ENCODE results near the gene F11R. TPM values are rescaled to one million over a fixed set of nuclear protein-coding genes. Genes with fewer than 3 reads are reported as not detected.
"Not testable (repeated sequence)": the region's sequence is repeated elsewhere in the genome, so short reads cannot be mapped to it uniquely, and the experiment has no call there.

F11R gene
- total RNA-seq, 2 experiments from 2014 or later = 13.7 to 18.4 TPM

GRCh38 chr1:161021970-161022353 is 1.0 kb upstream of the F11R start:
- no peak overlapping the region for H3K27ac Mint-ChIP-seq
- POLR2A ChIA-PET = interaction anchor here (0.6 to 3.2 kb wide), 7 partner anchors 9 to 106 kb away, joined by 3 to 28 read pairs (median 6); partner anchors contain the start of genes ARHGAP30, TSTD1 and USF1
- H3K9me3 Mint-ChIP-seq (ENCODE audit: insufficient read depth) = no peaks in the 10 kb centered on the region
- DNase-seq (no peak), ATAC-seq (no peak)
- peaks cover 1% of the 10 kb centered on the region for H3K36me3 Mint-ChIP-seq (ENCODE audit: low read depth)
- CTCF ChIA-PET = interaction anchor here (0.8 to 2.5 kb wide), 6 partner anchors 12 to 75 kb away, joined by 4 to 22 read pairs (median 8); partner anchors contain the start of genes TSTD1 and USF1
- peak overlapping the region; percentile 87 for H3K4me3 Mint-ChIP-seq
- H3K27me3 Mint-ChIP-seq (ENCODE audit: low read depth) = peaks cover 2% of the 10 kb centered on the region
- H3K4me1 Mint-ChIP-seq (ENCODE audit: low read depth) = peaks cover 42% of the 10 kb centered on the region

DNA sequence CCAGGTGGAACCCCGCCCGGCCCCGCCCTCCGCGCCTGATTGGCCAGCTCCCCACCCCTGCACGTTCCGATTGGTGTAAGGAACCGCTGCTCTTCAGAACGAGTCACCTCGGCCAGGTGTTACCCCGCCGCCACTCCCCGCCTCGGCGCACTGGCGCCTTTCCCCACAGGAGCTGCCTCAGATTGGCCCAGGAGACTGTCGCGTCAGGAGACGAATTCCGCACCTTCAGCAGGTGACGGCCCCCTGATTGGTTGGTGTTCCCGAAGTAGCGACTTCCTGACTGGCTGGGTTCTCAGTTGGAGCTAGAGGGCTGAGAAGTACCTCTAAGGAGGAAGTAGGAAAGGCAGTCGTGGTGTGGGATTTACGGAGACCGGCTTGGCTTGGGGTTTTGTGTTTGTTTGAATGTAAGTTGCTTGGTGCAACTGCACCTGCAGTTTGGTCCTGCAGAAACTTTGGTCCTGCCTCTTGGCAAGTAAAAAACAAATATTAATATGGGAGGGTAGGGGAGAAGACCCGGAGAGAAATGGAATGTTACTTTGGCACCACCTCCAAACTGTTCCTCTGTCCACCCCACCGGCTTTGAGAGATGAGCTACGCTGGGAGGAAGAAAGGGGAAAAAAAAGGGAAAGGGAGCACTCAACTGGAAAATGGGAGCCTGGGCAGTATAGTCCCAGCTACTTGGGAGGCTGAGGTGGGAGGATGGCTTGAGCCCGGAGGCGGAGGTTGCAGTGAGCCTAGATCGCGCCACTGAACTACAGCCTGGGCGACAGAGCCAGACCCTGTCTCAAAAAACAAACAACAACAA is 415 bp upstream of the F11R start:
- H3K27me3 Mint-ChIP-seq (ENCODE audit: low read depth) = peaks cover 2% of the 10 kb centered on the region
- no peaks in the 10 kb centered on the region for H3K9me3 Mint-ChIP-seq (ENCODE audit: insufficient read depth)
- no peaks in the 10 kb centered on the region for H3K36me3 Mint-ChIP-seq (ENCODE audit: low read depth)
- peak; percentile 90 for DNase-seq
- peaks cover 43% of the 10 kb centered on the region for H3K4me1 Mint-ChIP-seq (ENCODE audit: low read depth)
- H3K4me3 Mint-ChIP-seq = peak overlapping the region; percentile 87
- CTCF ChIA-PET = interaction anchor here (0.8 to 2.5 kb wide), 10 partner anchors 9 to 76 kb away, joined by 3 to 22 read pairs (median 5); partner anchors contain the start of genes TSTD1 and USF1
- ATAC-seq = peak; percentile 95
- H3K27ac Mint-ChIP-seq = peak overlapping the region; percentile 79
- POLR2A ChIA-PET = interaction anchor here (0.6 to 3.2 kb wide), 15 partner anchors 8 to 309 kb away, joined by 3 to 28 read pairs (median 3); partner anchors contain the start of genes ARHGAP30, CD48, TSTD1 and USF1

- CTCF ChIA-PET = interaction anchor here (0.7 to 2.5 kb wide), 8 partner anchors 13 to 78 kb away, joined by 3 to 22 read pairs (median 8); partner anchors contain the start of genes ITLN2, KLHDC9, TSTD1 and USF1
- H3K4me1 Mint-ChIP-seq (ENCODE audit: low read depth) = peaks cover 43% of the 10 kb centered on the region
- H3K27me3 Mint-ChIP-seq (ENCODE audit: low read depth) = peaks cover 2% of the 10 kb centered on the region
Measured at GRCh38 chr1:161019751-161020495, 1.0 kb downstream of the F11R start.

GRCh38 chr1:161019111-161019660 is 1.8 kb downstream of the F11R start:
- not testable (repeated sequence) for ATAC-seq; H3K9me3 Mint-ChIP-seq (ENCODE audit: insufficient read depth); H3K4me3 Mint-ChIP-seq; DNase-seq; H3K27ac Mint-ChIP-seq; H3K36me3 Mint-ChIP-seq (ENCODE audit: low read depth); H3K27me3 Mint-ChIP-seq (ENCODE audit: low read depth)
- H3K4me1 Mint-ChIP-seq (ENCODE audit: low read depth) = peaks cover 46% of the 10 kb centered on the region
- ChIA-PET CTCF (interaction anchor here (1.1 to 1.8 kb wide), 5 partner anchors 19 to 78 kb away, joined by 3 to 6 read pairs (median 4); partner anchors contain the start of gene ITLN2), POLR2A (interaction anchor here (0.6 to 1.9 kb wide), 2 partner anchors 27 to 139 kb away, joined by 3 to 8 read pairs; partner anchors contain the start of gene USF1)

More at GRCh38 chr1:161019751-161020495, 1.0 kb downstream of the F11R start:
- Mint-ChIP-seq H3K9me3 (ENCODE audit: insufficient read depth) (no peaks in the 10 kb centered on the region), H3K27ac (peak overlapping the region; percentile 78), H3K4me3 (peak overlapping the region; percentile 87), H3K36me3 (ENCODE audit: low read depth) (no peaks in the 10 kb centered on the region)
- ATAC-seq (no peak), DNase-seq (no peak)
- POLR2A ChIA-PET = interaction anchor here (0.8 to 3.2 kb wide), 8 partner anchors 8 to 308 kb away, joined by 3 to 28 read pairs (median 4); partner anchors contain the start of genes ARHGAP30, CD48 and USF1

DNA sequence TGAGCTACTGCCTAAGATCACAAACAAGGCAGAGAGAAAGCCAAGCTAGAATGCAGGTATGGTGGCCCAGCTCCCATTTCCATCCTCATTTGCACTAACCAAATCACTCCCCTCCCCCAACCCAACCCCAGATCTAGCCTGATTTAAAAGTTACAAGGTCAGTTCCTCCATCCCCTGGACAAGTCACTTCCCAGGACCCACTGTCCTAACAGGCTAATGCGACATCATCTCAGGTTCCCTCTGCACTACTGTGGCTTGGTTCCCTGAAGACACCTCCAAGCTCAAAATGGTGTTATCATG is 2.4 kb downstream of the F11R start:
- CTCF ChIA-PET = interaction anchor here (1.0 to 1.8 kb wide), 7 partner anchors 12 to 78 kb away, joined by 3 to 6 read pairs (median 4); partner anchors contain the start of genes ITLN2 and USF1
- no peak for ATAC-seq
- H3K27me3 Mint-ChIP-seq (ENCODE audit: low read depth) = peaks cover 2% of the 10 kb centered on the region
- H3K4me3 Mint-ChIP-seq = no peak overlapping the region
- DNase-seq = no peak
- POLR2A ChIA-PET = interaction anchor here (0.6 to 1.9 kb wide), 2 partner anchors 28 to 139 kb away, joined by 3 to 8 read pairs; partner anchors contain the start of gene USF1
- H3K36me3 Mint-ChIP-seq (ENCODE audit: low read depth) = peaks cover 3% of the 10 kb centered on the region
- no peaks in the 10 kb centered on the region for H3K9me3 Mint-ChIP-seq (ENCODE audit: insufficient read depth)
- peaks cover 50% of the 10 kb centered on the region for H3K4me1 Mint-ChIP-seq (ENCODE audit: low read depth)
- no peak overlapping the region for H3K27ac Mint-ChIP-seq

DNA sequence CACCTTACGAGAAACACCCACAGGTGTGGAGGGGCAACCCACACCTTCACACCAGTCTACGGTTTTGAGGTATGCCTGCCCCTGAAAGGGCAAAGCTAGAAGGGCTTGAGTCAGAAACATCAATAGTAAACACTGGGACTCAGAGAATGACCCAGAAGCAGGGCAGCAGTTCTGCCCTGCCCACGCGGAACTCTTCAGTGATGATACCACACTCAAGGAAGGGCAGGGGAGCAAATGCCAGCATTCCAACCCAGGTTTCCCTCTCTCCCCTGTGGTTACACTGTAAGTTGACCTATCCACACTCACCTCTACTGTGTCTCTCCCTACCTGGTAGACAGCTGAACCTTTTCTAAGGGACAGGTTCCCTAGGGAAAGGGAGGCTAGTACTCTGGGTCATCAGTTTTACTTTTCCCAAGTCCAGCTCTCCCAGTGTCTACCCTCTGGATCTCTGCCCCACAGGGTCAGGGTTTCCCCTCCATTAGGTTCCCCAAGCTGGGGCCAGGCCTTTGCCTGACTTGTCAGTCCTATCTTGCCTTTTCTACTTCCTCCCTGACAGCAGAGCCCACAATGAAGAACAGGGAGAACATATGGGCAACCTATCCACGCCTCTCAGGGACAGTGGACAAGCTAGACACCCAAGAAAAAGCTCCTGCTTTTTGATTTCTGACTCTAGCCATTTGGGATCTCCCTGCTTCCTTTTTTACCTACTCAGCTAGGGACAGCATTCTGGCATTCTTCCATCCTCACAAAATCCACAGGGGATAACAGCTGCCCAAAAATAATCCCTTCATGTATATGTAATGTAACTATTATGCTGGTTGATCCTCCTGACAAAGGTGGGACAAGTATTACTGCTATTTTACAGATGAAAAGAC is 3.0 kb downstream of the F11R start:
- POLR2A ChIA-PET = interaction anchor here (0.6 to 1.9 kb wide), 2 partner anchors 28 to 140 kb away, joined by 3 to 8 read pairs; partner anchors contain the start of gene USF1
- ATAC-seq (no peak), DNase-seq (no peak)
- peaks cover 2% of the 10 kb centered on the region for H3K27me3 Mint-ChIP-seq (ENCODE audit: low read depth)
- H3K36me3 Mint-ChIP-seq (ENCODE audit: low read depth) = peaks cover 3% of the 10 kb centered on the region
- CTCF ChIA-PET = interaction anchor here (0.7 to 1.8 kb wide), 7 partner anchors 13 to 81 kb away, joined by 3 to 6 read pairs (median 4); partner anchors contain the start of genes ITLN2 and USF1
- H3K4me1 Mint-ChIP-seq (ENCODE audit: low read depth) = peaks cover 55% of the 10 kb centered on the region
- H3K27ac Mint-ChIP-seq = no peak overlapping the region
- H3K9me3 Mint-ChIP-seq (ENCODE audit: insufficient read depth) = no peaks in the 10 kb centered on the region
- no peak overlapping the region for H3K4me3 Mint-ChIP-seq

DNA sequence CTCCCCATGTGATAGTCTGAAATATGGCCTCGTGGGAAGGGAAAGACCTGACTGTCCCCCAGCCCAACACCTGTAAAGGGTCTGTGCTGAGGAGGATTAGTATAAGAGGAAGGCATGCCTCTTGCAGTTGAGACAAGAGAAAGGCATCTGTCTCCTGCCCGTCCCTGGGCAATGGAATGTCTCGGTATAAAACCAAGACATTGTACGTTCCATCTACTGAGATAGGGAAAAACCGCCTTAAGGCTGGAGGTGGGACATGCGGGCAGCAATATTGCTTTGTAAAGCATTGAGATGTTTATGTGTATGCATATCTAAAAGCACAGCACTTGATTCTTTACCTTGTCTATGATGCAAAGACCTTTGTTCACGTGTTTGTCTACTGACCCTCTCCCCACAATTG is 3.8 kb downstream of the F11R start:
- POLR2A ChIA-PET; H3K36me3 Mint-ChIP-seq (ENCODE audit: low read depth); H3K9me3 Mint-ChIP-seq (ENCODE audit: insufficient read depth); CTCF ChIA-PET; ATAC-seq; H3K27me3 Mint-ChIP-seq (ENCODE audit: low read depth); H3K4me3 Mint-ChIP-seq; H3K27ac Mint-ChIP-seq; DNase-seq: not testable (repeated sequence)
- H3K4me1 Mint-ChIP-seq (ENCODE audit: low read depth) = peaks cover 55% of the 10 kb centered on the region

GRCh38 chr1:161016683-161017082 is 4.3 kb downstream of the F11R start:
- H3K27ac Mint-ChIP-seq; H3K9me3 Mint-ChIP-seq (ENCODE audit: insufficient read depth); H3K36me3 Mint-ChIP-seq (ENCODE audit: low read depth); H3K4me3 Mint-ChIP-seq; H3K27me3 Mint-ChIP-seq (ENCODE audit: low read depth); CTCF ChIA-PET; DNase-seq; POLR2A ChIA-PET; ATAC-seq: not testable (repeated sequence)
- peaks cover 55% of the 10 kb centered on the region for H3K4me1 Mint-ChIP-seq (ENCODE audit: low read depth)

DNA sequence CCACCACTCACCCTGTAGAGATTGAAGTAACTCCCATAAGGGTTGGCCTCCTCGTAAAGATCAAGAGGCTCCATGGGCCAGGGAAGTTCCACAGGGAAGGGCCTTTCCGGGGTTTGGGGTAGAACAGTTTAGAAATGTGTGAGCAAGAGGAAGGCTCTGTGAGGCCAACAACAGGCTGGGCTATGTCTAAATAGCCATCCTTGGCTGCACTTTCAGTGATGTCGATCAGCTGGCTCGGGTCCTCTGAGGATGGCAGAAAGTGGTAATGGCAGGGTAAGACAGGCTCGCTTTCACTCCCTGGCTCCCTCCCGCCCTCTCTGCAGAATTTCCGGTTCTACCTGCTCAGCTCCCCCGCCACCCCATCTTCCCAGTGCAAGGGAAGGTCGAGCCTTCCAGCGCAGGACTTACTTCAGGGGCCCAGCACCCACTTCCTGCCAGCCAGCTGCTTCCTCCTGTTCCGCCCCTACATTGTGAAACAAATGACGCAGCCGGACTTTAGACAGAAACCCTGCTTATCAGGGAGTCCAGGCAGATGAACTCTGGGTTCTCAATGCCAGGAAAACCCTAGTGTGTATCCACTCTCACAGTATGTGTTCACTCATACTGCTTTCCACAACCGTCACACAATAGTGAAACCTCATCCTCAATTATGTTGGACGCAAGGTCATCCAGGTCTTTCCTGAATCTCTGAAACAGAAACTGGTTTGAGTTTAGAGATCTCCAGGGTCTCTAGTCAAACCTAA is 7.3 kb downstream of the F11R start:
- ATAC-seq (peak; percentile 91), DNase-seq (peak; percentile 80)
- Mint-ChIP-seq H3K36me3 (ENCODE audit: low read depth) (peaks cover 3% of the 10 kb centered on the region), H3K4me3 (peak overlapping the region; percentile 70), H3K4me1 (ENCODE audit: low read depth) (peaks cover 33% of the 10 kb centered on the region), H3K27ac (peak overlapping the region; percentile 93), H3K9me3 (ENCODE audit: insufficient read depth) (no peaks in the 10 kb centered on the region), H3K27me3 (ENCODE audit: low read depth) (no peaks in the 10 kb centered on the region)
- ChIA-PET POLR2A (interaction anchor here (0.8 to 2.3 kb wide), 7 partner anchors 8 to 86 kb away, joined by 3 to 15 read pairs (median 5); partner anchors contain the start of genes ARHGAP30, TSTD1 and USF1), CTCF (interaction anchor here (0.7 to 3.6 kb wide), 8 partner anchors 16 to 236 kb away, joined by 3 to 21 read pairs (median 4); partner anchors contain the start of gene ITLN2)

GRCh38 chr1:161013131-161013487 is 7.8 kb downstream of the F11R start:
- no peaks in the 10 kb centered on the region for H3K27me3 Mint-ChIP-seq (ENCODE audit: low read depth)
- peak overlapping the region; percentile 93 for H3K27ac Mint-ChIP-seq
- peak; percentile 31 for ATAC-seq
- no peaks in the 10 kb centered on the region for H3K9me3 Mint-ChIP-seq (ENCODE audit: insufficient read depth)
- H3K36me3 Mint-ChIP-seq (ENCODE audit: low read depth) = peaks cover 3% of the 10 kb centered on the region
- POLR2A ChIA-PET = interaction anchor here (0.8 to 2.3 kb wide), 7 partner anchors 9 to 86 kb away, joined by 3 to 15 read pairs (median 5); partner anchors contain the start of genes ARHGAP30, TSTD1 and USF1
- DNase-seq = no peak
- peak overlapping the region; percentile 70 for H3K4me3 Mint-ChIP-seq
- peaks cover 28% of the 10 kb centered on the region for H3K4me1 Mint-ChIP-seq (ENCODE audit: low read depth)
- CTCF ChIA-PET = interaction anchor here (0.5 to 3.6 kb wide), 8 partner anchors 16 to 236 kb away, joined by 3 to 21 read pairs (median 4); partner anchors contain the start of gene ITLN2
